K562 (cell line): ENCODE data around the gene MYL12B. TPM values are rescaled to one million over a fixed set of nuclear protein-coding genes. Genes with fewer than 3 reads are reported as not detected.

Experiments
- ATAC-seq: fragments of 200-7000 bp; cut with Tn5 transposase; 3 replicates; pipeline ENCODE4 v1.9.1; 2020; ENCODE audit warnings: moderate library complexity
- BruUV-seq: library from RNA; stranded (reverse); fragments of 400-500 nt; replicated peaks from 2 replicates; lab custom pipeline; 2021; lab: Mats Ljungman, UMichigan
- CTCF ChIA-PET: fragments of 300-600 bp; formaldehyde crosslinking; extraction: SDS; loops from one replicate; lab custom pipeline; 2021; ENCODE audit warnings: low intra/inter-chr PET ratio; lab: Yijun Ruan, JAX
- POLR2A ChIA-PET: fragments of 300-600, 350-650 bp; sonication (Branson Sonifier 250); formaldehyde crosslinking; extraction: SDS; loops from one replicate; lab custom pipeline; 2021; ENCODE audit warnings: antibody characterized with exemption, inconsistent platforms; lab: Yijun Ruan, JAX
- DNase-seq, 4 experiments: peaks; one replicate each; pipeline versions ENCODE4 v3.0.0 to v3.0.0-alpha.2; 2011 to 2018; ENCODE audit warnings: low spot score in 3 of 4, mixed read lengths in 3 of 4; ENCODE audit errors: extremely low read depth in 1 of 4
- FAIRE-seq: peaks from 2 replicates; lab custom pipeline; 2011; peaks lifted over from hg19 to GRCh38; lab: Jason Lieb, UNC
- H2AFZ ChIP-seq: 2 replicates; pipeline ENCODE4 v1.6.0; 2011; ENCODE audit warnings: low read depth, low read length, control low read depth, inconsistent platforms
- H3K27ac ChIP-seq: fragments of 200-600 bp; 3 replicates; pipeline ENCODE4 v1.8.0; 2011; ENCODE audit warnings: low read depth, mild to moderate bottlenecking, control low read depth, inconsistent platforms, low read length, moderate library complexity, mixed read lengths; ENCODE audit errors: extremely low read depth
- H3K27me3 ChIP-seq, 2 experiments: fragments of 300-600 bp in 1 of 2; 2 replicates in 1 of 2; 3 replicates in 1 of 2; pipeline versions ENCODE4 v1.6.0 to v1.8.0; 2011; ENCODE audit warnings: inconsistent platforms in 2 of 2, low read length in 2 of 2, mild to moderate bottlenecking in 1 of 2, mixed read lengths in 1 of 2, moderate library complexity in 1 of 2; ENCODE audit not compliant: control insufficient read depth in 2 of 2, insufficient read depth in 2 of 2
- H3K36me3 ChIP-seq: fragments of 300-600 bp; 3 replicates; pipeline ENCODE4 v1.8.0; 2011; ENCODE audit warnings: mild to moderate bottlenecking, low read length, inconsistent platforms; ENCODE audit not compliant: control insufficient read depth, insufficient read depth
- H3K4me1 ChIP-seq, 2 experiments: fragments of 200-600 bp in 1 of 2; replicated peaks in 1 of 2; 2 replicates in 1 of 2; 3 replicates in 1 of 2; pipeline versions ENCODE4 v1.5.1 to v1.8.0; 2011; ENCODE audit warnings: inconsistent platforms in 2 of 2, low read length in 2 of 2, mild to moderate bottlenecking in 1 of 2, mixed read lengths in 1 of 2, moderate library complexity in 1 of 2; ENCODE audit not compliant: control insufficient read depth in 2 of 2, insufficient read depth in 2 of 2
- H3K4me2 ChIP-seq: 2 replicates; pipeline ENCODE4 v1.6.1; 2011; ENCODE audit warnings: low read length, control low read depth, inconsistent platforms, mixed read lengths; ENCODE audit not compliant: insufficient read depth
- H3K4me3 ChIP-seq: fragments of 200-600 bp; sonication (generic), shearing (Covaris generic); 2 replicates; pipeline ENCODE4 v1.5.1; 2016; ENCODE audit warnings: control low read depth, inconsistent platforms
- H3K79me2 ChIP-seq: fragments of 200-600 bp; 3 replicates; pipeline ENCODE4 v1.8.0; 2011; ENCODE audit warnings: low read length, inconsistent platforms; ENCODE audit not compliant: control insufficient read depth, insufficient read depth
- H3K9ac ChIP-seq, 2 experiments: 2 replicates each; pipeline versions ENCODE4 v1.6.0 to v1.6.1; 2011; ENCODE audit warnings: low read depth in 2 of 2, low read length in 2 of 2, control low read depth in 1 of 2, inconsistent platforms in 1 of 2, mild to moderate bottlenecking in 1 of 2, mixed read lengths in 1 of 2; ENCODE audit not compliant: insufficient read depth in 1 of 2
- H3K9me1 ChIP-seq: one replicate; pipeline ENCODE4 v1.6.0; 2011; ENCODE audit warnings: inconsistent platforms, mild to moderate bottlenecking, low read length, moderate library complexity; ENCODE audit not compliant: control insufficient read depth, insufficient read depth
- H3K9me3 ChIP-seq: replicated peaks from 2 replicates; pipeline ENCODE4 v1.5.1; 2011; ENCODE audit warnings: low read depth, low read length, inconsistent platforms; ENCODE audit not compliant: control insufficient read depth, insufficient read depth
- H4K20me1 ChIP-seq: replicated peaks from 2 replicates; pipeline ENCODE4 v1.6.1; 2011; ENCODE audit warnings: low read length, inconsistent platforms, mixed read lengths; ENCODE audit not compliant: control insufficient read depth, insufficient read depth
- BCOR ChIP-seq: fragments of 450-650 bp; IDR thresholded peaks from 2 replicates; pipeline ENCODE4 v1.6.1; 2016
- CHD1 ChIP-seq: fragments of 200-600 bp; sonication (generic); IDR thresholded peaks from one replicate; pipeline ENCODE4 v1.6.1; 2012; ENCODE audit warnings: mild to moderate bottlenecking, moderate library complexity, low read length, inconsistent platforms
- DMBX1 ChIP-seq: fragments of 250-450 bp; sonication (Bioruptor Pico); IDR thresholded peaks from 2 replicates; pipeline ENCODE4 v1.8.0; 2022; ENCODE audit warnings: inconsistent platforms, mild to moderate bottlenecking, moderate library complexity, borderline replicate concordance
- GABPA ChIP-seq: fragments of 200-800 bp; sonication (Bioruptor generic); conservative IDR thresholded peaks from 2 replicates; pipeline ENCODE4 v1.6.1; 2016; ENCODE audit warnings: low read depth, missing genetic modification characterization, missing compliant biosample characterization
- JUN ChIP-seq, 2 experiments: sonication (generic) in 1 of 2; formaldehyde crosslinking in 1 of 2; IDR thresholded peaks; 2 replicates each; pipeline versions ENCODE4 v1.6.1 to v1.8.0; 2012 to 2022; ENCODE audit warnings: borderline replicate concordance in 2 of 2, mild to moderate bottlenecking in 2 of 2, improper control_type of control experiment in 1 of 2, low read depth in 1 of 2, low read length in 1 of 2, missing genetic modification reagents in 1 of 2
- RCOR1 ChIP-seq, 2 experiments: IDR thresholded peaks; 2 replicates each; pipeline ENCODE4 v1.6.1; 2012; ENCODE audit warnings: low read depth in 2 of 2, low read length in 2 of 2, borderline replicate concordance in 1 of 2, improper control_type of control experiment in 1 of 2
- SOX6 ChIP-seq: fragments of 450-650 bp; IDR thresholded peaks from 2 replicates; pipeline ENCODE4 v1.6.1; 2014; ENCODE audit warnings: mild to moderate bottlenecking
- WGBS: fragments of 100-300 bp; shearing (Covaris generic); methylation state at CpG from one replicate; pipeline ENCODE4 v1.1.6; 2016; ENCODE audit warnings: low coverage, mixed read lengths; ENCODE audit not compliant: insufficient coverage; ENCODE audit errors: missing lambda C conversion rate; 5-methylcytosine and 5-hydroxymethylcytosine counted together
- in situ Hi-C: fragments of 300-500 bp; cut with MboI; formaldehyde crosslinking; loops from 4 replicates; pipeline ENCODE4 v1.15.0; 2018; ENCODE audit warnings: inconsistent platforms, mixed read lengths
- intact Hi-C: fragments of 100-400 bp; cut with micrococcal nuclease; formaldehyde crosslinking; loops from 2 replicates; pipeline ENCODE4 v1.14.2; 2022
- polyA plus RNA-seq, 8 experiments: library from polyadenylated mRNA; depleted of rRNA in 4 of 8; stranded (reverse) in 5 of 8; unstranded in 3 of 8; fragments of >200 nt; fragmentation: Nextera tagmentation in 2 of 8; fragmentation: Illumina TruSeq in 1 of 8; extraction: Ambion mirVana in 2 of 8; extraction: Trizol in 1 of 8; gene quantifications; 2 replicates each; pipeline versions ENCODE4 v1.2.1 to v1.2.3, GENCODE V29; 2011 to 2014; ENCODE audit warnings: inconsistent platforms in 1 of 8, missing spikeins in 1 of 8
- total RNA-seq, 7 experiments: library from RNA; depleted of rRNA in 6 of 7; stranded (reverse); fragments of >200 nt in 6 of 7; fragmentation: Illumina TruSeq in 2 of 7; extraction: Trizol in 2 of 7; gene quantifications; 2 replicates each; pipeline versions ENCODE4 v1.2.1 to v1.2.3, GENCODE V29; 2011 to 2021; ENCODE audit warnings: low replicate concordance in 1 of 7
- TF ChIP-seq, protein P1 (sequence below): fragments of 150-350 bp; IDR thresholded peaks from 2 replicates; pipeline ENCODE4 v1.6.1; 2014; ENCODE audit warnings: low read depth, mild to moderate bottlenecking, low read length, borderline replicate concordance
- TF ChIP-seq, protein P2 (sequence below), 2 experiments: fragments of 450-650 bp; conservative IDR thresholded peaks; 2 replicates each; pipeline ENCODE4 v1.6.1; 2017; ENCODE audit warnings: mild to moderate bottlenecking in 2 of 2, moderate library complexity in 2 of 2

Gene MYL12B
- total and polyA plus RNA-seq, 9 of the 15 experiments (the other 6 are each of a cell fraction or from before 2014, with no cell fraction given), result 220 to 995 (median 463) TPM

DNA sequence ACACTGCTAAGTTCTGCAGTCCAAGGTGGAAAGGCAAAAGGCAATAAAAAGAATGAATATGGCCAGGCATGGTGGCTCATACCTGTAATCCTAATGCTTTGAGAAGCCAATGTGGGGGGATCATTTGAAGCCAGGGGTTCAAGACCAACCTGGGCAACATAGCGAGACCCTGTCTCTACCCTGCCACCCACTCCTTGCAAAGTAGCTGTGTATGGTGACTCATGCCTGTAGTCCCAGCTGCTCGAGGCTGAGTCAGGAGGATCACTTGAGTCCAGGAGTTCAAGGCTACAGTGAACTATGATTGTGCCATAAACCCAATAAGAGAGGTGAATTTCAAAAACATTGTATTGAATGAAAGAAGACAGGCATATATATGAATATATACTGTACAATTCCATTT, 2.4 kb downstream of the MYL12B start (continued):
- TF ChIP-seq, protein P1, sequence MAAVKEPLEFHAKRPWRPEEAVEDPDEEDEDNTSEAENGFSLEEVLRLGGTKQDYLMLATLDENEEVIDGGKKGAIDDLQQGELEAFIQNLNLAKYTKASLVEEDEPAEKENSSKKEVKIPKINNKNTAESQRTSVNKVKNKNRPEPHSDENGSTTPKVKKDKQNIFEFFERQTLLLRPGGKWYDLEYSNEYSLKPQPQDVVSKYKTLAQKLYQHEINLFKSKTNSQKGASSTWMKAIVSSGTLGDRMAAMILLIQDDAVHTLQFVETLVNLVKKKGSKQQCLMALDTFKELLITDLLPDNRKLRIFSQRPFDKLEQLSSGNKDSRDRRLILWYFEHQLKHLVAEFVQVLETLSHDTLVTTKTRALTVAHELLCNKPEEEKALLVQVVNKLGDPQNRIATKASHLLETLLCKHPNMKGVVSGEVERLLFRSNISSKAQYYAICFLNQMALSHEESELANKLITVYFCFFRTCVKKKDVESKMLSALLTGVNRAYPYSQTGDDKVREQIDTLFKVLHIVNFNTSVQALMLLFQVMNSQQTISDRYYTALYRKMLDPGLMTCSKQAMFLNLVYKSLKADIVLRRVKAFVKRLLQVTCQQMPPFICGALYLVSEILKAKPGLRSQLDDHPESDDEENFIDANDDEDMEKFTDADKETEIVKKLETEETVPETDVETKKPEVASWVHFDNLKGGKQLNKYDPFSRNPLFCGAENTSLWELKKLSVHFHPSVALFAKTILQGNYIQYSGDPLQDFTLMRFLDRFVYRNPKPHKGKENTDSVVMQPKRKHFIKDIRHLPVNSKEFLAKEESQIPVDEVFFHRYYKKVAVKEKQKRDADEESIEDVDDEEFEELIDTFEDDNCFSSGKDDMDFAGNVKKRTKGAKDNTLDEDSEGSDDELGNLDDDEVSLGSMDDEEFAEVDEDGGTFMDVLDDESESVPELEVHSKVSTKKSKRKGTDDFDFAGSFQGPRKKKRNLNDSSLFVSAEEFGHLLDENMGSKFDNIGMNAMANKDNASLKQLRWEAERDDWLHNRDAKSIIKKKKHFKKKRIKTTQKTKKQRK, result no peak
- no peak for TF ChIP-seq SOX6
- TF ChIP-seq BCOR, result 0 out of 2 replicates have a peak, but pooled peaks have one; percentile 40
- no peak for TF ChIP-seq CHD1

DNA sequence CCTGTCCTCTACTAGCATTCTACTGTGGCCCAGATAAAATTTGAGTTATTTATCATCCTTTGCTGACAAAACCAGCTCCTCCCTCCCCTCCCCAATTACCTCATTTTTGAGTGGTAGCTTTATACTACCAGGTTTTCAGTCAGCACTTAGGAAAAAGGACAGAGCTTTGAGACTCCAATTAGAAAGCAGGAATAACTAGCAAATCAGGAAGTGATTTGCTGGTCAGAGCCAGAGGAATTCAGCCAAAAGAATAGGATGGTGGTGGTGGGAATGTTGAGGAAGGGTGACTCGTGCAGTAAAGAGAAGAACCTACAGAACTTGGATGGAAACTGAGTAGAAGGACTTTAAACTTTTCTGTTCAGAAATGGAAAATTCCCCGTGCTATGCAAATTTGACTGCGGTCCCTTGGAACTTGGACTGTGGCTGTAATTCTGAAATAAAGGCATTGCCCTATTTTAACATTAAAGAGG, 3.7 kb downstream of the MYL12B start:
- 53% methylated on average over 3 of the region's 3 CpGs for WGBS
- H4K20me1 ChIP-seq, result peaks cover 64% of the 10 kb centered on the region
- H3K4me1 ChIP-seq, result peaks cover 23 to 55% of the 10 kb centered on the region in 2 experiments
- H3K27me3 ChIP-seq, result no peaks in the 10 kb centered on the region
- POLR2A ChIA-PET, result interaction anchor here (0.6 to 3.3 kb wide), 6 partner anchors 11 to 566 kb away, joined by 3 to 16 read pairs (median 4); no protein-coding TSS in a partner anchor
- H3K9me3 ChIP-seq, result no peaks in the 10 kb centered on the region
- no peak overlapping the region for H2AFZ ChIP-seq
- peaks cover 11% of the 10 kb centered on the region for H3K9me1 ChIP-seq
- H3K4me3 ChIP-seq, result no peak overlapping the region
- ATAC-seq (no peak), DNase-seq (peak in 2 of 4 experiments; percentile 46 to 59), FAIRE-seq (no peak)
- peak overlapping the region; percentile 16; the same call in 1 of the 3 replicates for H3K27ac ChIP-seq
- H3K4me2 ChIP-seq, result peak overlapping the region; percentile 48; the same call in 1 of the 2 replicates
- BruUV-seq, result no TSS peak
- H3K36me3 ChIP-seq, result peaks cover 14% of the 10 kb centered on the region
- intact Hi-C loops, result no loop called here
- CTCF ChIA-PET, result no interaction called here
- peak overlapping the region in 1 of 2 experiments; percentile 19; a peak in 1 of 4 replicates for H3K9ac ChIP-seq
- in situ Hi-C loops, result no loop called here
- peaks cover 97% of the 10 kb centered on the region for H3K79me2 ChIP-seq
- no peak for TF ChIP-seq DMBX1 (CRISPR knock-in tag)
- 0 out of 2 replicates have a peak, but pooled peaks have one; percentile 10 for TF ChIP-seq JUN (IDR thresholded peaks at IDR 0.05; ENCODE audit: borderline replicate concordance, low read depth, low read length)
- TF ChIP-seq JUN (CRISPR knock-in tag; IDR thresholded peaks at IDR 0.05; ENCODE audit: borderline replicate concordance), result no peak
- peak; percentile 11; the same call in 1 of the 2 replicates for TF ChIP-seq GABPA (tag)
- TF ChIP-seq, protein P2, sequence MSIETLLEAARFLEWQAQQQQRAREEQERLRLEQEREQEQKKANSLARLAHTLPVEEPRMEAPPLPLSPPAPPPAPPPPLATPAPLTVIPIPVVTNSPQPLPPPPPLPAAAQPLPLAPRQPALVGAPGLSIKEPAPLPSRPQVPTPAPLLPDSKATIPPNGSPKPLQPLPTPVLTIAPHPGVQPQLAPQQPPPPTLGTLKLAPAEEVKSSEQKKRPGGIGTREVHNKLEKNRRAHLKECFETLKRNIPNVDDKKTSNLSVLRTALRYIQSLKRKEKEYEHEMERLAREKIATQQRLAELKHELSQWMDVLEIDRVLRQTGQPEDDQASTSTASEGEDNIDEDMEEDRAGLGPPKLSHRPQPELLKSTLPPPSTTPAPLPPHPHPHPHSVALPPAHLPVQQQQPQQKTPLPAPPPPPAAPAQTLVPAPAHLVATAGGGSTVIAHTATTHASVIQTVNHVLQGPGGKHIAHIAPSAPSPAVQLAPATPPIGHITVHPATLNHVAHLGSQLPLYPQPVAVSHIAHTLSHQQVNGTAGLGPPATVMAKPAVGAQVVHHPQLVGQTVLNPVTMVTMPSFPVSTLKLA (conservative IDR thresholded peaks at IDR 0.05), result 0 out of 4 replicates have a peak, but pooled peaks of 1 of the 2 experiments have one; percentile 19
- 0 out of 4 replicates have a peak, but pooled peaks of 1 of the 2 experiments have one; percentile 48 for TF ChIP-seq RCOR1 (IDR thresholded peaks at IDR 0.05; ENCODE audit: borderline replicate concordance in 1 of 2, low read depth in 2 of 2, low read length in 2 of 2)
